GM12874 (cell line): ENCODE results near the gene TRIM38.
A peak's percentile ranks its signal among the peaks of the same experiment; 100 is the strongest.

Experiments used
- TF ChIP-seq, protein P1 (sequence below): IDR thresholded peaks from 2 replicates; pipeline ENCODE4 v1.5.1; 2011; ENCODE audit warnings: low read depth, mild to moderate bottlenecking, control low read depth, low read length, moderate library complexity; ENCODE audit not compliant: insufficient read depth

TRIM38 gene

DNA sequence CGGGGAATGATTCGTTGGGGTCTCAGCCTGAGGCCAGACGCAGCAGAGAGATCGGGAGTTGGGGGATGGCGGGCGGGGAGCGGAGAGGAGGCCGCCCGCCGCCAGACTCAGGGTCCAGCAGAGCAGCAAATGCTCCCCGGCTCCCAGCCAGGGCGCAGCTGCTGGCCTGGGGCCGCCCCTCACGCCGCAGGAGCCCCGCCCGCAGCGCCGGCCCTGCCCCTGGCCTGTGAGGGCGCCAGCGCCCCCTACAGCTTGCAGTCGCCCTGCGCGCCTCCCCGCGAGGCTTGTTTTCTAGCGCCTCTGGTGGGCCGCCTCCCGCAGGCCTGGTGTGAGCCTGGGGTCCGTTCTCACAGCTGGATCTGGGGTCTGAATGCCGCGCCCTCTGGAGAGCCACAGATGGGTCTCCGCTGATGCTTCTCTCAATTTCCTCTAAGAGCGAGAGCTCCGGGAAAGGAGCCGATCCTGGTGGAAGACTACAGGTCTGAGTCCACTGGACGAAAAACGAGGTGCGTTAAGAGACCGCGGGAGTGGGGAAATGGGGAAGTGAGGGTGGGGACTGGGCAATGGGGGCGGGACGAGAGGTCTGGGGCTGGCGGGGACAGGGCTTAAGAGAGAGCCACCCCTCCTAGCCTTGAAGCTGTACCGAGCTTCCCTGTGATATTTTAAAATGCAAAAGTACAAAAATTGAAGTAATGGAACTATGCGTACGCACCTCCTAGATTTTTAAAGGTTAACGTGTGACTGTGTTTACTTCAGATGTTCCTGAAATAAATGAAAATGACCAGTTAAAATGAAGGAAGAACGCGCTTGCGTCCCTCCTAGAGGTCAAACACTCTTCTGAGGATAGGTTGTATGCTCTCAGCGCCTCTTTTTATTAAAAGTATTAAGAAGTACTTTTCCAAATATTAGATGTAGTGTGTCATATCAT lies 30.1 kb downstream of the TRIM38 start:
- TF ChIP-seq, protein P1, sequence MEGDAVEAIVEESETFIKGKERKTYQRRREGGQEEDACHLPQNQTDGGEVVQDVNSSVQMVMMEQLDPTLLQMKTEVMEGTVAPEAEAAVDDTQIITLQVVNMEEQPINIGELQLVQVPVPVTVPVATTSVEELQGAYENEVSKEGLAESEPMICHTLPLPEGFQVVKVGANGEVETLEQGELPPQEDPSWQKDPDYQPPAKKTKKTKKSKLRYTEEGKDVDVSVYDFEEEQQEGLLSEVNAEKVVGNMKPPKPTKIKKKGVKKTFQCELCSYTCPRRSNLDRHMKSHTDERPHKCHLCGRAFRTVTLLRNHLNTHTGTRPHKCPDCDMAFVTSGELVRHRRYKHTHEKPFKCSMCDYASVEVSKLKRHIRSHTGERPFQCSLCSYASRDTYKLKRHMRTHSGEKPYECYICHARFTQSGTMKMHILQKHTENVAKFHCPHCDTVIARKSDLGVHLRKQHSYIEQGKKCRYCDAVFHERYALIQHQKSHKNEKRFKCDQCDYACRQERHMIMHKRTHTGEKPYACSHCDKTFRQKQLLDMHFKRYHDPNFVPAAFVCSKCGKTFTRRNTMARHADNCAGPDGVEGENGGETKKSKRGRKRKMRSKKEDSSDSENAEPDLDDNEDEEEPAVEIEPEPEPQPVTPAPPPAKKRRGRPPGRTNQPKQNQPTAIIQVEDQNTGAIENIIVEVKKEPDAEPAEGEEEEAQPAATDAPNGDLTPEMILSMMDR: peak; percentile 99

DNA sequence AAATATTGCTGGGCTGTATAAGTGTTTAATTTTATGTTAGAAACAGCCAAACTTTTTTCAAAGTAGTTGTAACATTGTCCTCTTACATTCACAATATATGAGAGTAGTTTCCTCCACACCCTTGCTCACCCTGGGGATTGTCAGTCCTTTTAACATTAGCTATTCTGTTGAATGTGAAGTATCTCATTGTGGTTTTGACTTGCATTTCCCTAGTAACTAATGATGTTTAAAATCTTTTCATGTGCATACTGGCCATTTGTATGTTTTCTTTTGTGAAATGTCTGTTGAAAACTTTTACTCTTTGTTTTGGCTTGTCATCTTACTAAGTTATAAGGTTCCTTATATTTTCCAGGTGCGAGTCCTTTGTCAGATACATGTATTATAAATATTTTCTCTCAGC lies 32.9 kb downstream of the TRIM38 start:
- TF ChIP-seq, protein P1: no peak

DNA sequence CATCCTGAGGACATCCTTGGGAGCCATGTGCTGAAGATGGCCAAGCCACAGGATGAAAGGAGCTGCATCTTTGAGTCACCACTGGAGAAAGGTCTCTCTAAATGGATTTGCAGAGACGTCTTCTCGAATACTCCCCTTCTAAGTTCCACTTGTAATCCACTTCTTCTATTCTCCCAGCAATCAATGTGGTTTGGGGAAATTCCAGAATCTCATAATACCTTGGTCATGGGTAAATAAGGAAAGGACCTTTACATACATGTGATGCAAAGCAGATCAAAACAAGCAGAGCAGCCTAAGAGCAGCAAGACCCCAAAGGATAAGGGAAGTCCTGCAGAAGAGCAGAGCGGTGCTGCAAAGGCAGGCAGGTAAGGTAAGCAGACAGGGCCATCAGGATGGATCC lies 35.3 kb downstream of the TRIM38 start:
- TF ChIP-seq, protein P1: no peak

DNA sequence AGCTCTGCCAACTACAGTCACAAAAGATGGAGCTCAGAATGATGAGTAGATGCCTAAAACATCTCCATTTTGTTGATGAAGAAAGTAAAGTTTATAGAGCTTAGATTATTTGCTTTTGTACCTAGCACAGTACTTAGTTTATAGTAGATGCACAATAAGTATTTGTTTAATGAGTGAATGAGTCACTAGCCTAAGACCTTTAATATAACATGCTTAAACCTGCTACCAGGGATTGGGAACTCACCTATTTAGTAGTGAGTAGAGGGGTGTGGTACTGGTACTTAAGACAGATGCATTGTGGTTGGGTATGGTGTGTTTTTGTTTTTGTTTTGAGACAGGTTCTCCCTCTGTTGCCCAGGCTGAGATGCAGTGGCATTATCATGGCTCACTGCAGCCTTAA lies 35.8 kb downstream of the TRIM38 start:
- TF ChIP-seq, protein P1: no peak

DNA sequence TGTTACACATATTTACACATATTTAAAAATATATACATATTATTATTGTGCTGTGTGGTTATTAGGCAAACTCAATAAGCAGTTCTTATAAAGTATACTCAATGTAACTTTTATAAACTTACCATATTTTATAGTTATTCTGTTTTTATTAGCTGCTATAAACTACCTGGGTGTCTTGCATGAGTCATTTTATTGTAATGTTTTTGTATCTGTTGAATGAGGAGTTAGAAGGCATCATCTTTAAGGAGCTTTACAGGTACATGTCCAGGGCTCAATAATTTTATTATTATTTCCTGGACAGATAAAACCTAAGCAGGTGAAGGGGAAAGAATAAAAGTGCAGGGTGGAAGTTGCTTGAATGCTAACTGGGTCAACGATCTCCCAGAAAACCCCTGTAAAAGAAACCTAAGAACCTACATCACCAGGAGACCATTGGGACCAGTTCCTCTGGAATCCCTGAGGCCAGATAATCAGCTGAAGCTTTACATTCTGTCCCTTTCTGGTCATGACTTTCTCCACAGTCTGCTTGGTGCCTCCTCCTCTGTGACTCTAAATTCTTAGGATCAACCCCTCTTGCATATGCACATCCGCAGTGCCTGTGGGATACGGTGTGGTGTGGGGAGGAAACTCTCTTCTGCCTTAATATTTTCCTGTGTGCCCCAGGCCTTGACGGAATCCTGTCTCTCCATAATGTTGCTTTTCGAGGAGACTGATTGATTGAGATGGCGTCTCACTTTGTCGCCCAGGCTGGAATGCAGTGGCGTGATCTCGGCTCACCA lies 38.0 kb downstream of the TRIM38 start:
- TF ChIP-seq, protein P1: no peak

DNA sequence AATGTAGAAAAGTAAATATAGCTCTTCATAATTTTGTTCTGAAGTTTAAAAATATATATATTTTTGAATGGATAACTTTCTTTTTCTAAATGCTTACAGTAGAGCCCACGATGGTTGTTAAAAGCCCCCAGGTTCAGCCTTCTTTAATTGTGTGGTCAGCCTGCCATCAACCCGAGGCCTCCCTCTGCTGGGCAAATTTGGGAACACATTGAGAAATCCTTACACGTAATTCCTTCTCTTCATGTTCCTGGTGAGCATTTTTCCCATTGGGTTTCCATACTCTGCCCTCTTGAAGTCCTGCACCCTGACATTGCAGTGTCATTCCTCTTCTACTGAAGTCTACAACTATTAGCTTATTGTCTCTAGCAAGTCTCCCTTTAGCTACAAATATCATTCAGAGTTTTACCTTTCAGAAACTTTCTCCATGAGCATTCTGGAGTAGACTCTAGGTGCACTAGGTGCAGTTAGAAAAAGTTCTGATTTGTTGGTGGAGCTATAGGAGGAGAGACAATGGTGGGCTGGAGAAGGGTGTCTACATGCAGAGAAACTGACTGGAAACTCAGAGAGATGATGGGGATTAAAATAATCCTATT lies 40.6 kb downstream of the TRIM38 start:
- TF ChIP-seq, protein P1: peak; percentile 70; the same call in 1 of the 2 replicates

DNA sequence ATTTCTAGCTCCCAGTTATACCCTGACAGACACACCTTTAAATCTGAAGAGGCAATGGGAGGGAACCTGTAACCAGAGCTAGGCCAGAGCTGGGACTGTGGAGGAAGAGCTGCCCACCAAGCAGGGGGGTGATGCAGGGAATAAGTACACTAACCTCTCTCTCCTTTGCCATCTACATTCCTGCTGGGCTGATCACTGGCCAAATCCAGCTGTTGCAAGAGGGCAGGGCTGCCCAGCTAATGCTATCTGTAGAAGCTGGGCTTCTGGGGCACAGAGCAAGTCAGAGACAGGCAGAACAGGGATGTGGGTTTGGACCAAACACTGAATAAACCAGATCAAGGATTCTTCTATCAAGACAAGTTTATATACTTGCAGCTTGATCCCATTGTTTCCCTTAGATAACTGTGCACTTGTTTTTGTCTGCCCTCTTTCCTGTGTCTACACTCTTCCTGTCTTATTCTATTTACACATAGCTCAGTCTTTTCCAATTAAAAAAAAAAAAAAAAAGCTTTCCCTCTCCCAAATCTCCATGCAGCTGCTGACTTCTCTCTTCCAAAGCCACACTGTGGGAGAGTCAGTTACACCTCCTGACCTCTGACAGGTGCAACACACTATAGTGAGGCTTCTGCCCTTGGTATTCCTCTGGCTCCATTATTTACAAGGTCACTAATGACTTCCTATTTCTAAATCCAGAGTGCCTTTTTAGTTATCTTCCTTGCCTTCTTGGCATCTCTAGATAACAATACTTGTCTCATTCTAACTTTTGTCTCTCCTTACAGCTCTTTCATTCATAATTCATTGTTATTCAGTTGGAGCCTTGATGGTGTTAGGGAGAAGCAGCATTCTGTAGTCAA lies 43.7 kb downstream of the TRIM38 start:
- TF ChIP-seq, protein P1: no peak
